Measurements from ENCODE around the gene MYCN. TPM values are rescaled to one million over a fixed set of nuclear protein-coding genes. Genes with fewer than 3 reads are reported as not detected.
"Not testable (repeated sequence)": the region's sequence is repeated elsewhere in the genome, so short reads cannot be mapped to it uniquely, and the experiment has no call there.

Gene MYCN
- total RNA-seq, 1 donor from 2014 or later: 0.54 TPM

GRCh38 chr2:15947431-15947830, 7.1 kb downstream of the MYCN start:
- Mint-ChIP-seq H3K4me3 (ENCODE audit: unreplicated experiment) (no peak overlapping the region), H3K9me3 (ENCODE audit: unreplicated experiment) (no peaks in the 10 kb centered on the region), H3K4me1 (ENCODE audit: unreplicated experiment) (peaks cover 7% of the 10 kb centered on the region), H3K27ac (ENCODE audit: unreplicated experiment) (no peak overlapping the region), H3K27me3 (ENCODE audit: unreplicated experiment) (peaks cover 23% of the 10 kb centered on the region), H3K36me3 (ENCODE audit: unreplicated experiment) (no peaks in the 10 kb centered on the region)
- TF ChIP-seq, protein P1, sequence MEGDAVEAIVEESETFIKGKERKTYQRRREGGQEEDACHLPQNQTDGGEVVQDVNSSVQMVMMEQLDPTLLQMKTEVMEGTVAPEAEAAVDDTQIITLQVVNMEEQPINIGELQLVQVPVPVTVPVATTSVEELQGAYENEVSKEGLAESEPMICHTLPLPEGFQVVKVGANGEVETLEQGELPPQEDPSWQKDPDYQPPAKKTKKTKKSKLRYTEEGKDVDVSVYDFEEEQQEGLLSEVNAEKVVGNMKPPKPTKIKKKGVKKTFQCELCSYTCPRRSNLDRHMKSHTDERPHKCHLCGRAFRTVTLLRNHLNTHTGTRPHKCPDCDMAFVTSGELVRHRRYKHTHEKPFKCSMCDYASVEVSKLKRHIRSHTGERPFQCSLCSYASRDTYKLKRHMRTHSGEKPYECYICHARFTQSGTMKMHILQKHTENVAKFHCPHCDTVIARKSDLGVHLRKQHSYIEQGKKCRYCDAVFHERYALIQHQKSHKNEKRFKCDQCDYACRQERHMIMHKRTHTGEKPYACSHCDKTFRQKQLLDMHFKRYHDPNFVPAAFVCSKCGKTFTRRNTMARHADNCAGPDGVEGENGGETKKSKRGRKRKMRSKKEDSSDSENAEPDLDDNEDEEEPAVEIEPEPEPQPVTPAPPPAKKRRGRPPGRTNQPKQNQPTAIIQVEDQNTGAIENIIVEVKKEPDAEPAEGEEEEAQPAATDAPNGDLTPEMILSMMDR (IDR thresholded peaks at IDR 0.05): no peak
- no peak for DNase-seq (ENCODE audit: extremely low spot score, unreplicated experiment)

DNA sequence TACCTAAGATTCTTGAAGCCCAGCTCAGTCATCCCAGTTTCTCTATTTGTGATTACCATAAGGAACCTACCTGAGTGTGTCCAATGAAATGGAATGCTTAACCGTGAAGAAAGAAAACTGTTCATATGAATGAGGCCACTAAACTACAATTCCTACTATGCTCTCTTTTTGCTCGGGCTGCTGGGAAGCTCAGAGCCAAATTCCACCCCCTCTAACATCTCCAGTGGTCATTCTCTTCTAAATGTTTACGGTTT, 8.3 kb downstream of the MYCN start:
- Mint-ChIP-seq H3K36me3 (ENCODE audit: unreplicated experiment) (no peaks in the 10 kb centered on the region), H3K4me3 (ENCODE audit: unreplicated experiment) (no peak overlapping the region), H3K4me1 (ENCODE audit: unreplicated experiment) (no peaks in the 10 kb centered on the region), H3K27ac (ENCODE audit: unreplicated experiment) (no peak overlapping the region), H3K9me3 (ENCODE audit: unreplicated experiment) (no peaks in the 10 kb centered on the region), H3K27me3 (ENCODE audit: unreplicated experiment) (peaks cover 13% of the 10 kb centered on the region)
- DNase-seq (ENCODE audit: extremely low spot score, unreplicated experiment): no peak
- TF ChIP-seq, protein P1 (IDR thresholded peaks at IDR 0.05): no peak

GRCh38 chr2:15949126-15949525, 8.8 kb downstream of the MYCN start:
- no peaks in the 10 kb centered on the region for H3K4me1 Mint-ChIP-seq (ENCODE audit: unreplicated experiment)
- no peak overlapping the region for H3K27ac Mint-ChIP-seq (ENCODE audit: unreplicated experiment)
- TF ChIP-seq, protein P1 (IDR thresholded peaks at IDR 0.05): no peak
- peaks cover 8% of the 10 kb centered on the region for H3K27me3 Mint-ChIP-seq (ENCODE audit: unreplicated experiment)
- H3K36me3 Mint-ChIP-seq (ENCODE audit: unreplicated experiment): no peaks in the 10 kb centered on the region
- no peaks in the 10 kb centered on the region for H3K9me3 Mint-ChIP-seq (ENCODE audit: unreplicated experiment)
- H3K4me3 Mint-ChIP-seq (ENCODE audit: unreplicated experiment): no peak overlapping the region
- DNase-seq (ENCODE audit: extremely low spot score, unreplicated experiment): no peak

GRCh38 chr2:15949551-15949950, 9.2 kb downstream of the MYCN start:
- Mint-ChIP-seq H3K27me3 (ENCODE audit: unreplicated experiment) (peaks cover 4% of the 10 kb centered on the region), H3K4me1 (ENCODE audit: unreplicated experiment) (no peaks in the 10 kb centered on the region), H3K4me3 (ENCODE audit: unreplicated experiment) (no peak overlapping the region), H3K36me3 (ENCODE audit: unreplicated experiment) (no peaks in the 10 kb centered on the region), H3K27ac (ENCODE audit: unreplicated experiment) (no peak overlapping the region), H3K9me3 (ENCODE audit: unreplicated experiment) (no peaks in the 10 kb centered on the region)
- DNase-seq (ENCODE audit: extremely low spot score, unreplicated experiment): no peak
- TF ChIP-seq, protein P1 (IDR thresholded peaks at IDR 0.05): no peak

GRCh38 chr2:15950088-15950952, 10.0 kb downstream of the MYCN start:
- Mint-ChIP-seq H3K4me1 (ENCODE audit: unreplicated experiment) (no peaks in the 10 kb centered on the region), H3K27ac (ENCODE audit: unreplicated experiment) (no peak overlapping the region), H3K9me3 (ENCODE audit: unreplicated experiment) (no peaks in the 10 kb centered on the region), H3K27me3 (ENCODE audit: unreplicated experiment) (peaks cover 3% of the 10 kb centered on the region), H3K4me3 (ENCODE audit: unreplicated experiment) (no peak overlapping the region), H3K36me3 (ENCODE audit: unreplicated experiment) (no peaks in the 10 kb centered on the region)
- DNase-seq (ENCODE audit: extremely low spot score, unreplicated experiment): no peak
- TF ChIP-seq, protein P1 (IDR thresholded peaks at IDR 0.05): no peak

- H3K27me3 Mint-ChIP-seq (ENCODE audit: unreplicated experiment); DNase-seq (ENCODE audit: extremely low spot score, unreplicated experiment); H3K4me3 Mint-ChIP-seq (ENCODE audit: unreplicated experiment); H3K27ac Mint-ChIP-seq (ENCODE audit: unreplicated experiment); H3K36me3 Mint-ChIP-seq (ENCODE audit: unreplicated experiment); H3K9me3 Mint-ChIP-seq (ENCODE audit: unreplicated experiment); H3K4me1 Mint-ChIP-seq (ENCODE audit: unreplicated experiment): not testable (repeated sequence)
Measured at GRCh38 chr2:15951936-15952335, 11.6 kb downstream of the MYCN start.
